HepG2 (cell line): ENCODE data around the gene TNKS1BP1. TPM values are rescaled to one million over a fixed set of nuclear protein-coding genes. Genes with fewer than 3 reads are reported as not detected.

Experiments used
- ATAC-seq: fragments of 200-7000 bp; cut with Tn5 transposase; 3 replicates; pipeline ENCODE4 v1.9.1; 2020; ENCODE audit warnings: mild to moderate bottlenecking, moderate library complexity
- BruUV-seq: library from RNA; stranded (reverse); fragments of 400-500 nt; replicated peaks from 2 replicates; lab custom pipeline; 2021; lab: Mats Ljungman, UMichigan
- CTCF ChIA-PET: fragments of 300-600 bp; formaldehyde crosslinking; extraction: SDS; loops from one replicate; lab custom pipeline; 2021; ENCODE audit warnings: low total read pairs, inconsistent platforms, low intra/inter-chr PET ratio; lab: Yijun Ruan, JAX
- POLR2A ChIA-PET: fragments of 350-600 bp; sonication (Branson Sonifier 250); formaldehyde crosslinking; loops from one replicate; lab custom pipeline; 2020; ENCODE audit warnings: antibody characterized with exemption, inconsistent platforms; lab: Yijun Ruan, JAX
- DNase-seq: peaks from one replicate; pipeline ENCODE4 v3.0.0-alpha.2; 2015; ENCODE audit warnings: low spot score
- FAIRE-seq: peaks from 3 replicates; lab custom pipeline; 2011; peaks lifted over from hg19 to GRCh38; lab: Jason Lieb, UNC
- H2AFZ ChIP-seq: one replicate; pipeline ENCODE4 v1.6.1; 2011; ENCODE audit warnings: low read length, inconsistent platforms
- H3K27ac ChIP-seq: fragments of 300-600 bp; 3 replicates; pipeline ENCODE4 v1.8.0; 2011; ENCODE audit warnings: mixed run types, mild to moderate bottlenecking, mixed read lengths, low read length, inconsistent platforms; ENCODE audit not compliant: insufficient read depth; ENCODE audit errors: extremely low read length
- H3K27me3 ChIP-seq, 2 experiments: fragments of 200-600 bp in 1 of 2; 2 replicates in 1 of 2; 3 replicates in 1 of 2; pipeline versions ENCODE4 v1.6.0 to v1.8.0; 2011; ENCODE audit warnings: low read length in 2 of 2, mild to moderate bottlenecking in 2 of 2, moderate library complexity in 2 of 2, inconsistent platforms in 1 of 2; ENCODE audit not compliant: insufficient read depth in 2 of 2, control insufficient read depth in 1 of 2
- H3K36me3 ChIP-seq, 2 experiments: fragments of 200-600 bp in 1 of 2; replicated peaks in 1 of 2; 2 replicates in 1 of 2; 3 replicates in 1 of 2; pipeline versions ENCODE4 v1.5.1 to v1.8.0; 2011; ENCODE audit warnings: low read length in 2 of 2, inconsistent platforms in 1 of 2; ENCODE audit not compliant: insufficient read depth in 2 of 2, control insufficient read depth in 1 of 2
- H3K4me1 ChIP-seq: 2 replicates; pipeline ENCODE4 v1.5.1; 2012; ENCODE audit warnings: low read length, inconsistent platforms; ENCODE audit not compliant: insufficient read depth
- H3K4me2 ChIP-seq: 2 replicates; pipeline ENCODE4 v1.6.0; 2011; ENCODE audit warnings: low read depth, low read length, inconsistent platforms
- H3K4me3 ChIP-seq, 3 experiments: fragments of 200-600 bp in 1 of 3; sonication (generic), shearing (Covaris generic) in 1 of 3; replicated peaks in 1 of 3; 2 replicates each; pipeline ENCODE4 v1.5.1; 2011 to 2016; ENCODE audit warnings: low read length in 3 of 3, inconsistent platforms in 2 of 3, low read depth in 2 of 3, mild to moderate bottlenecking in 2 of 3, control low read depth in 1 of 3, mixed read lengths in 1 of 3; ENCODE audit not compliant: insufficient read depth in 1 of 3
- H3K79me2 ChIP-seq: one replicate; pipeline ENCODE4 v1.6.1; 2011; ENCODE audit warnings: low read length, inconsistent platforms; ENCODE audit not compliant: insufficient read depth
- H3K9ac ChIP-seq: 2 replicates; pipeline ENCODE4 v1.6.0; 2011; ENCODE audit warnings: mild to moderate bottlenecking, low read depth, low read length, inconsistent platforms; ENCODE audit not compliant: insufficient read depth
- H3K9me3 ChIP-seq: 2 replicates; pipeline ENCODE4 v1.5.1; 2012; ENCODE audit warnings: mild to moderate bottlenecking, low read length
- H4K20me1 ChIP-seq: 2 replicates; pipeline ENCODE4 v1.6.0; 2011; ENCODE audit warnings: inconsistent platforms, mild to moderate bottlenecking, low read length, moderate library complexity; ENCODE audit not compliant: insufficient read depth
- SMYD3 ChIP-seq: sonication (generic); formaldehyde crosslinking; IDR thresholded peaks from 2 replicates; pipeline ENCODE4 v1.8.1; 2023; ENCODE audit warnings: mild to moderate bottlenecking, missing genetic modification reagents
- ZNF232 ChIP-seq: sonication (generic); formaldehyde crosslinking; IDR thresholded peaks from 2 replicates; pipeline ENCODE4 v1.4.0; 2020; ENCODE audit warnings: missing genetic modification reagents, borderline replicate concordance
- ZNF598 ChIP-seq: sonication (generic); formaldehyde crosslinking; IDR thresholded peaks from 2 replicates; pipeline ENCODE4 v1.5.1; 2020; ENCODE audit warnings: mild to moderate bottlenecking, missing genetic modification reagents, borderline replicate concordance
- WGBS: methylation state at CpG from one replicate; pipeline ENCODE4 v1.1.6; 2017; ENCODE audit warnings: low lambda C conversion rate; 5-methylcytosine and 5-hydroxymethylcytosine counted together
- in situ Hi-C: cut with HindIII; loops from 2 replicates; pipeline ENCODE4 v1.10.0; 2017; ENCODE audit warnings: low pct_unique_long_range_greater_than_20kb; ENCODE audit not compliant: extremely low pct_ligation_motif_present
- intact Hi-C: fragments of 100-400 bp; cut with micrococcal nuclease; formaldehyde crosslinking; loops from one replicate; pipeline ENCODE4 v1.10.0; 2022; ENCODE audit not compliant: unreplicated experiment
- polyA plus RNA-seq, 8 experiments: library from polyadenylated mRNA; depleted of rRNA in 3 of 8; stranded (reverse) in 7 of 8; unstranded in 1 of 8; fragments of >200 nt; fragmentation: Illumina TruSeq in 4 of 8; extraction: Trizol in 4 of 8; gene quantifications; 2 replicates each; pipeline versions ENCODE4 v1.2.1 to v1.2.3, GENCODE V29; 2011 to 2016; ENCODE audit warnings: low read depth in 4 of 8, missing spikeins in 1 of 8, mixed read lengths in 1 of 8; ENCODE audit not compliant: insufficient read depth in 1 of 8
- total RNA-seq, 5 experiments: library from RNA; depleted of rRNA; stranded (reverse); fragments of >200 nt; fragmentation: Illumina TruSeq; extraction: Trizol; gene quantifications; 2 replicates each; pipeline ENCODE4 v1.2.3, GENCODE V29; 2016; ENCODE audit warnings: low read depth in 1 of 5
- TF ChIP-seq, protein P1 (sequence below): sonication (generic); formaldehyde crosslinking; IDR thresholded peaks from 2 replicates; pipeline ENCODE4 v1.4.0; 2020; ENCODE audit warnings: missing genetic modification reagents
- TF ChIP-seq, protein P2 (sequence below): sonication (generic); formaldehyde crosslinking; IDR thresholded peaks from 2 replicates; pipeline ENCODE4 v1.8.0; 2022; ENCODE audit warnings: low read depth, missing genetic modification reagents

Gene TNKS1BP1
- total and polyA plus RNA-seq, 2 of the 13 experiments (the other 11 are each of a cell fraction or from before 2014, with no cell fraction given), result 13.7 to 15.0 TPM

DNA sequence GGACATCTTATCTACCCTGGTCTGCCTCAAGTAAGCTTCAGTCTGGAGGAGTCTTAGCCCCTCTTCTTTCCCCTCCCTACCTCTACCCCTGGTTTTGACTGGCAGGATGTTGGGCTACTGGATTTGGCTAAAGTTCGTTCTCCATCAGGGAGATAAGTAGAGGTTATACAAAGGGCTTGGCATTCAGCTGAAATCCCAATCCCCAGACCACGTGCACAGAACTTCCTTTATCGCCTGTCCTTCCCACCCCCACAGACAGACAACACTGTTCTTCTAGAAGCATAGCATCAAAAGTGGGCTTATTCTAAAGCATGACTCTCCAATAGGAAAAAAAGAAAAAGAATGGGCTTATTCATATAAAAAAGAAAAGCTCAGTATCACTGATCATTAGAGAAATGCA, 48.4 kb upstream of the TNKS1BP1 start:
- CTCF ChIA-PET, result no interaction called here
- DNase-seq, result no peak
- in situ Hi-C loops, result no loop called here
- 0% methylated on average over 3 of the region's 3 CpGs for WGBS
- Histone ChIP-seq H3K9me3 (no peaks in the 10 kb centered on the region), H2AFZ (no peak overlapping the region), H3K79me2 (no peaks in the 10 kb centered on the region), H3K9ac (no peak overlapping the region), H3K27ac (no peak overlapping the region), H3K4me3 (no peak overlapping the region), H3K27me3 (peaks cover 3 to 13% of the 10 kb centered on the region in 2 experiments), H3K4me1 (peaks cover 10% of the 10 kb centered on the region), H3K36me3 (no peaks in the 10 kb centered on the region), H3K4me2 (no peak overlapping the region), H4K20me1 (no peaks in the 10 kb centered on the region)
- intact Hi-C loops, result no loop called here
- FAIRE-seq, result no peak
- TF ChIP-seq, protein P1, sequence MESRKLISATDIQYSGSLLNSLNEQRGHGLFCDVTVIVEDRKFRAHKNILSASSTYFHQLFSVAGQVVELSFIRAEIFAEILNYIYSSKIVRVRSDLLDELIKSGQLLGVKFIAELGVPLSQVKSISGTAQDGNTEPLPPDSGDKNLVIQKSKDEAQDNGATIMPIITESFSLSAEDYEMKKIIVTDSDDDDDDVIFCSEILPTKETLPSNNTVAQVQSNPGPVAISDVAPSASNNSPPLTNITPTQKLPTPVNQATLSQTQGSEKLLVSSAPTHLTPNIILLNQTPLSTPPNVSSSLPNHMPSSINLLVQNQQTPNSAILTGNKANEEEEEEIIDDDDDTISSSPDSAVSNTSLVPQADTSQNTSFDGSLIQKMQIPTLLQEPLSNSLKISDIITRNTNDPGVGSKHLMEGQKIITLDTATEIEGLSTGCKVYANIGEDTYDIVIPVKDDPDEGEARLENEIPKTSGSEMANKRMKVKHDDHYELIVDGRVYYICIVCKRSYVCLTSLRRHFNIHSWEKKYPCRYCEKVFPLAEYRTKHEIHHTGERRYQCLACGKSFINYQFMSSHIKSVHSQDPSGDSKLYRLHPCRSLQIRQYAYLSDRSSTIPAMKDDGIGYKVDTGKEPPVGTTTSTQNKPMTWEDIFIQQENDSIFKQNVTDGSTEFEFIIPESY, result no peak
- TF ChIP-seq ZNF598 (CRISPR knock-in tag), result no peak
- no peak for TF ChIP-seq SMYD3
- TF ChIP-seq, protein P2, sequence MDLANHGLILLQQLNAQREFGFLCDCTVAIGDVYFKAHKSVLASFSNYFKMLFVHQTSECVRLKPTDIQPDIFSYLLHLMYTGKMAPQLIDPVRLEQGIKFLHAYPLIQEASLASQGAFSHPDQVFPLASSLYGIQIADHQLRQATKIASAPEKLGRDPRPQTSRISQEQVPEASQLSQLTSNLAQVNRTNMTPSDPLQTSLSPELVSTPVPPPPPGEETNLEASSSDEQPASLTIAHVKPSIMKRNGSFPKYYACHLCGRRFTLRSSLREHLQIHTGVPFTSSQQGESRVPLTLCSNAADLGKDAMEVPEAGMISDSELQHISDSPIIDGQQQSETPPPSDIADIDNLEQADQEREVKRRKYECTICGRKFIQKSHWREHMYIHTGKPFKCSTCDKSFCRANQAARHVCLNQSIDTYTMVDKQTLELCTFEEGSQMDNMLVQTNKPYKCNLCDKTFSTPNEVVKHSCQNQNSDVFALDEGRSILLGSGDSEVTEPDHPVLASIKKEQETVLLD (CRISPR knock-in tag), result no peak
- ATAC-seq, result no peak
- POLR2A ChIA-PET, result no interaction called here
- BruUV-seq, result no TSS peak

DNA sequence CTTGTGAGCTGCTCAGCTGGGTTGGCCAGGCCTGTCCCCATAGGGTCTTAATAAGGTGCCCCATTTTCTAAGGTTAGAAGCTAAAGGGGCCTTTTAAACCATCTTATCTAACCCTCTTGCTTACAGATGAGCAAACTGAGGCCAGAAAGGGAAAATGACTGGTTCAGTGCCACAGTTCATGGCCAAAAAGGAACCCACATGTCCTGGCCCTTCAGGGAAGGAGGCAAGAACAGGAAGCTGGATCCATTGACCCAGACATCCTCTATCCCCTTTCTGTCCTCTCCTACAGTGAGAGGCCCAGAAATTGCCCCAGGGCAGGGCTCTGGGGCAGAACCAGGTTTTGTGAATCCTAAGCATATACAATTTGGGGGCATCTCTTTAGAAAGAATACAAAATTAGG, 46.2 kb upstream of the TNKS1BP1 start:
- intact Hi-C loops, result no loop called here
- in situ Hi-C loops, result no loop called here
- Histone ChIP-seq H3K9ac (no peak overlapping the region), H3K27me3 (peaks cover 3 to 21% of the 10 kb centered on the region in 2 experiments), H3K4me1 (no peaks in the 10 kb centered on the region), H3K27ac (no peak overlapping the region), H2AFZ (no peak overlapping the region), H4K20me1 (no peaks in the 10 kb centered on the region), H3K36me3 (no peaks in the 10 kb centered on the region), H3K4me3 (no peak overlapping the region), H3K4me2 (no peak overlapping the region), H3K9me3 (no peaks in the 10 kb centered on the region), H3K79me2 (no peaks in the 10 kb centered on the region)
- no TSS peak for BruUV-seq
- POLR2A ChIA-PET, result no interaction called here
- DNase-seq (no peak), ATAC-seq (no peak), FAIRE-seq (no peak)
- TF ChIP-seq ZNF232 (CRISPR knock-in tag), result no peak
- CTCF ChIA-PET, result no interaction called here
